Mammary epithelial cell (primary cell): ENCODE data around the gene STX16.

Source experiments
- EZH2 ChIP-seq: IDR thresholded peaks from 2 replicates; pipeline ENCODE4 v1.6.1; 2012; ENCODE audit warnings: low read length, inconsistent platforms, borderline replicate concordance
- TF ChIP-seq, protein P1 (sequence below), 2 donors: IDR thresholded peaks in 1 of 2; conservative IDR thresholded peaks in 1 of 2; 2 replicates each; pipeline ENCODE4 v1.5.1; 2011 to 2012; ENCODE audit warnings: inconsistent platforms in 2 of 2, low read length in 2 of 2, mild to moderate bottlenecking in 2 of 2, control low read depth in 1 of 2, low read depth in 1 of 2; ENCODE audit not compliant: insufficient read depth in 1 of 2; ENCODE audit errors: extremely low read depth in 1 of 2

- TF ChIP-seq, protein P1, sequence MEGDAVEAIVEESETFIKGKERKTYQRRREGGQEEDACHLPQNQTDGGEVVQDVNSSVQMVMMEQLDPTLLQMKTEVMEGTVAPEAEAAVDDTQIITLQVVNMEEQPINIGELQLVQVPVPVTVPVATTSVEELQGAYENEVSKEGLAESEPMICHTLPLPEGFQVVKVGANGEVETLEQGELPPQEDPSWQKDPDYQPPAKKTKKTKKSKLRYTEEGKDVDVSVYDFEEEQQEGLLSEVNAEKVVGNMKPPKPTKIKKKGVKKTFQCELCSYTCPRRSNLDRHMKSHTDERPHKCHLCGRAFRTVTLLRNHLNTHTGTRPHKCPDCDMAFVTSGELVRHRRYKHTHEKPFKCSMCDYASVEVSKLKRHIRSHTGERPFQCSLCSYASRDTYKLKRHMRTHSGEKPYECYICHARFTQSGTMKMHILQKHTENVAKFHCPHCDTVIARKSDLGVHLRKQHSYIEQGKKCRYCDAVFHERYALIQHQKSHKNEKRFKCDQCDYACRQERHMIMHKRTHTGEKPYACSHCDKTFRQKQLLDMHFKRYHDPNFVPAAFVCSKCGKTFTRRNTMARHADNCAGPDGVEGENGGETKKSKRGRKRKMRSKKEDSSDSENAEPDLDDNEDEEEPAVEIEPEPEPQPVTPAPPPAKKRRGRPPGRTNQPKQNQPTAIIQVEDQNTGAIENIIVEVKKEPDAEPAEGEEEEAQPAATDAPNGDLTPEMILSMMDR (conservative IDR thresholded peaks at IDR 0.05 in 1 of 2, IDR thresholded peaks at IDR 0.05 in 1 of 2; ENCODE audit: extremely low read depth in 1 of 2, insufficient read depth in 1 of 2, low read depth in 1 of 2, low read length in 2 of 2): no peak
- no peak for TF ChIP-seq EZH2
These were observed 26.1 kb downstream of the STX16 start for GRCh38 chr20:58677079-58677604.
